Measurements from ENCODE around the gene JUND.

JUND gene

DNA sequence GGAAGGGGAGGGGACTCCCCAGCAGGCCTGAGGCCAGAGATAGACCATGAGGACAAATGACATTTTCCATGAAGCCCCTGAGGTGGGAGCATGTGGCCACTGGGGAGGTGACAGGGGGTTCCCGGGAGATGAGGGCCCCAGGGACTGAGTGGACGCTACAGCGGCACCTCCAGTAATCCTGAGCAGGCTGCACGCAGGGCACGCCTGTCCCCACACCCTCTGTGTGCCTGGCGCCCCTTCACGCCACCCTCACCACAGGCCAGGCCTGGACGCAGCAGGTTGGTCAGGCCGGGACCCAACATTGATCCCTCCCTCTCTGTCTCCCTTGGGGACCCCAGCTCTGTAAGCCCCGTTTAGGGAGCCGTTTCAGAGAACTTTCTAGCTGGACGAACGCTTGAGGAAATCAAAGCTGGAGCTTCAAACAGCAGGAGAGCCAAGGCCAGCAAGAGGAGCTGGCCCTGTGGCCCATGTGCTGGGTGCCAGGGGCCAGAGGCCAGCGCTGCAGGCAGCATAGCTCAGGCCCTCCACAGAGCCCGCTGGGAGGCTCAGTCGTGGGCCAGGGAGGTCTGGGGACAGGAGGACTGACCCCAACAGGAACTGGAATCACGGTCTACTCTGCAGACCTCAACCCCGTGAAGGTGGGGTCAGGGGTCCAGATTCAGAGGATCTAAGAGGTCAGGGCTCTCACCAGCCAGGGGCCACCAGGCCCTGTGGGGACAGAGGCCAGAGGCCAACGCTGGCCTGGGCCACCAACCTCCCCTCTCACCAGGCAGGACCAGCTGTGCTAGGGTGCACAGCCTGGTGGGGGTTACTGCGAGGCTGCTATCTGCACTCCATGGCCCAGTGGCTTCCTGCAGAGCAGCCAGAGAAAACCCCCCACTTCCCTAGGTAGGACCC, 26.9 kb upstream of the JUND start:
- no peak for DNase-seq

DNA sequence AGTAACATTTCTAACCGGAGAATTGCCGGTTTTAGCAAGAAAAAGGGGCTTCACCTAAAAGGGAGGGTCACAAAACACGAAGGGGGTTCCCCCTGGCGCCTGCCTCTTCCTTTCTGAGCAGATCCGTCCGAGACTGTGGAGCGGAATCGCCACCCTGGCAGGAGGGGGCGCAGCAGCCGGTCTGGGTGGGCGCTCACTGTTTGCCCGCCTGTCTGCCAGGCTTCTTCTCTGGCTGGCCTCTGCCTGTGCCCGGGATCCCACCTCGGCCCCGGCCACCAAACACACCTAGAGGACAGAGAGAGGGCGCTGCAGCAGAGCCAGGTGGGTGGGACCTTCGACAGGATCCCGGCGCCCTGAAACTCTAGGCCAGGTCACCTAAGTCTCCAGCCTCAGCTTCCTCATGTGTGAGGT, 25.9 kb upstream of the JUND start:
- no peak for DNase-seq

DNA sequence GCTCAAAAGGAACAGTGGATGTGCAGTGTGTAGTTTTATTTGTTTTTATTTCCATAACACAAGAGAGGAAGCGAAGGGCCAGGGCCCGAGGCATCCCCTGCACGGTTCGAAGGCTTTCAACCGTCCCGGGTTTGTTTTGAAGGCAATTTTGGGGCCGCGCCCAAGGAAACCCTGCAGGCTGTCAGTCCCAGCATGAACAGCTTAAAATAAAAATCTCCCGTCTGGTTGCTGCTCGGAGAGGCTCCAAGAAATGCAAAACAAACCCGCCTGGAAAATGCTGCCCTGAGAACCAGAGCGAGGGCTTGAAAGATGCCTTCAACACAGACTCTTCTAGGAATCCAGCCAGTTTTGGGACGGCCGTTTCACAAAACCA, 25.5 kb upstream of the JUND start:
- no peak for DNase-seq

- DNase-seq: no peak
Measured at GRCh38 chr19:18306209-18306887, 24.9 kb upstream of the JUND start.

DNA sequence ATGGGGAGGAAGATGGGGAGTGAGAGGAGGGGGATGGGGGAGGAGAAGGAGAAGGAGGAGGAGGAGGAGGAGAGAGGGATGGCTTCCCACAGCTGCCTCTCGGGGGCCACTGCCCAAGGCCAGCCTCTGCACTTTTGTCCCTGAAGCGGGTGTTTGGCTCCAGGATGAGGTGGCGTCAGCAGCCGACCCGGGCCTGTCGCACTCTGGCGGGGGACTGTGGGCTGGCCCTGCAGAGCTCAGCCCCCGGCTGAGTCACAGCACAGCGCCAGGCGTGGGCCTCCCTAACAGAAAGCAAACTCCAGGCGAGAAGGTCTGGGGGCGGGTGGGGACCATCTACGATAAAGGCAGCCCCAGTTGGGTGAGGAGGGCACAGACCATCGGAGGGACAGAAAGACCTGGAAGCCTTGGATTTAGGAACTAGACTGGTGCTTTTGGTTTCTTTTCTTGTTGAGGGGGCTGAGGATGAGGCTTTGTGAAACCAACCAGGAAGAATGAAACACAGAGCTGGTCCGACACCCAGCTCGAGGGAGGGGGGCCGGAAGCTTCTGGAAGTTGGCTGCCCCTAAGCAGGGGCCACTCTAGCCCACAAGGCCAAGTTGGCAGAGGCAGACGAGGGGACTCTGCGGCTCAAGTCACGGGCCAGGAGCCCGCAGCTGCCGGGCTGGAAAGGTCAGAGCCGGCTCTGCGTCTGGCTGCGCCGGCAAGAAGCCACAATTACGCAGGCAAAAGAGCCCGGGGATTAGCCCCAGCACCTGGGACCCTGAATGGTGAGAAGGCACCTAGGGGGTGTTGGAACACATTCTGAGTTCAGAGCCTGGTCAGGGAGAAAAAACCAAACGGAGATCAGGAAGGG, 23.3 kb upstream of the JUND start:
- DNase-seq: peak; percentile 79

DNA sequence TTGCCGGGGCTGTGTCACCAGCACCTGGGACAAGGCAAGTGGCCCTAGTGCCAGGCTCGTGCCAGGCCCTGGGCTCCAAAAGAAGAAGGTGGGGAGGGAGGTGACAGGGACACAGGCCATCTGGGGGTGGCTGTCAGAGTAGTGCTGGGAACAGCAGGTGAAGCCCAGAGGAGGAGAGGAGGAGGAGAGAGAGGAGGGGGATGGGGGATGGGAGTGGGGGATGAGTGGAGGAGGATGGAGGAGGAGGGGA, 22.7 kb upstream of the JUND start:
- DNase-seq: no peak

GRCh38 chr19:18301718-18302111, 20.3 kb upstream of the JUND start:
- DNase-seq: peak; percentile 9

DNA sequence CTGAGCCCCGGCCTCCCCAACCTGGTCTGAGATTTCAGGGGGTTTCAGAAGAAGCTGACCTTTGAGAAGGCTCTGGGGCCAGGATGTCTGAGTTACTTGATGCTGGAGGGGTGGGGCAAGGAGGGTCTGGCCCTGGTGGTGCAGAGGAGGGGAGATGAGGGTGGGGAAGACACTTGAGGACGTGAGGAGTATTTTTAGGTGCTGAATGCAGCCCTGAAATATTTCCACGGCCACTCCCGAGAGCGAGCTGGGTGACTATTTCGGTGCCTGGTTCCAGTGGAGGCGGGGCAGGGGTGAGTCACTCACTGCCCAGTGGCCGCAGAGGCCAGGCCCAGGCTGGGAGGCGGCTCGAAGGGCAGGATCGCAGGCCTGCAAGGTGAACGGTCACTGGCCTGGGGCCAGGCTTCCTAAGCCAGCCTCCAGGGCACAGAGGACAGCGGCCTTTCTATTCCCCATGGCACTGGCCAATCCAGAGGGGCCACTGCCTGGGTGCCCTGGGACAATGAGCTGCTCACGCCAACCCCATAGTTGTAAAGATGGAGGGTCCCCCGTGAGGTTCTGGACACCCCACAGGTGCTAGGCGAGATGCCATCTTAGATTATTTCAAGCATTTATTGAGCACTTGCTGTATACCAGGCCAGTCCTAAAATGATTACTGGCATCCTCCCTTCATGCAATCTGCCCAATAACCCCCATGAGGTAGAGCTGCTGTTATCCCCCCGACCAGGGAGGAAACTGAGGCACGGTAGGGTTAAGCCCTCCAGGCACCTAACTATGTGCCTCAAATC, 19.7 kb upstream of the JUND start:
- DNase-seq: peak; percentile 6

DNA sequence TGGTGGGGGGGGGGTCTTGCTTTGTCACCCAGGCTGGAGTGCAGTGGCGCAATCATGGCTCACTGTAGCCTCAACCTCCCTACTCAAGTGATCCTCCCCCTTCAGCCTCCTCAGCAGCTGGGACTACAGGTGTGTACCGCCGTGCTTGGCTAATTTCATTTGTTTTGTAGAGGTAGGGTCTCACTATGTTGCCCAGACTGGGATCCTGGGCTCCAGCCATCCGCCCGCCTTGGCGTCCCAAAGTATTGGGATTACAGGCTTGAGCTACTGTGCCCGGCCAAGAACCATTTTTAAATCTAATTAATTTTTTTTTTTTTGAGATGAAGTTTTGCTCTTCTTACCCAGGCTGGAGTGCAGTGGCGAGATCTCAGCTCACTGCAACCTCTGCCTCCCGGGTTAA, 18.2 kb upstream of the JUND start:
- no peak for DNase-seq

DNA sequence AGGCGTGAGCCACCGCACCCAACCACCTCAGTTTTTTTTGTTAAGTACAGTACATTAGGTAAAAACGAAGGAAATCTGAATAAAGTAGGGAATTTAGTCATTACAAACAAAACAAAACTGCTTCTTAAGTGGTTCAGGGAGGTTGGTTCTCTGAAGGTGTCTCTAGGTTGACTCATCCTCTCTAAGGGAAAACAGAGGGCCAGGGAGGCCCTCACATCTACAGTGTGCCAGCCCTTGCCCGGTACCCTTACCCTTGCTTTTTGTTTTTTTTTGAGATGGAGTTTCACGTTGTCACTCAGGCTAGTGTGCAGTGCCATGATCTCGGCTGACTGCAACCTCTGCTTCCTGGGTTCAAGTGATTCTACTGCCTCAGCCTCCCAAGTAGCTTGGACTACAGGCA, 17.2 kb upstream of the JUND start:
- no peak for DNase-seq

GRCh38 chr19:18297308-18297707, 15.9 kb upstream of the JUND start:
- no peak for DNase-seq

GRCh38 chr19:18295034-18295451, 13.6 kb upstream of the JUND start:
- DNase-seq: no peak

DNA sequence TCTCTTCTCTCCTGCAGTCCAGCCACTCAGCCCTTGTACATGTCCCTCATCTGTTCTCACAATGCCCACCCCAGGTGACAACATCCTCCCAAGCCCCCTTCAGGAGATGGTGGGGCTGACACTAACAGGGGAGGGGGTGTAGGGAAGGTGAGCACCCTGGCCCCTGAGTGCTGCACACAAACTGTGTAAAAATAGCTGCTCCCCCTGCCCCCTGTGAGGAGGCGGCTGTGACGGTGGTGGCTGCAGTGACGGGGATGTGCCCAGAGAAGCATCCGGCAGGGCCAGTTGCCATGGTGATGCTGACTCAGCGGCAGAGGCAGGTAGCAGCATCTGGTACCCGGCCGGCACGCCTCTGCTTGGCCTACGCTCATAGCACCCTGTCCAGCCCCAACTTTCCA, 13.0 kb upstream of the JUND start:
- DNase-seq: no peak

GRCh38 chr19:18293642-18294466, 12.4 kb upstream of the JUND start:
- no peak for DNase-seq

DNA sequence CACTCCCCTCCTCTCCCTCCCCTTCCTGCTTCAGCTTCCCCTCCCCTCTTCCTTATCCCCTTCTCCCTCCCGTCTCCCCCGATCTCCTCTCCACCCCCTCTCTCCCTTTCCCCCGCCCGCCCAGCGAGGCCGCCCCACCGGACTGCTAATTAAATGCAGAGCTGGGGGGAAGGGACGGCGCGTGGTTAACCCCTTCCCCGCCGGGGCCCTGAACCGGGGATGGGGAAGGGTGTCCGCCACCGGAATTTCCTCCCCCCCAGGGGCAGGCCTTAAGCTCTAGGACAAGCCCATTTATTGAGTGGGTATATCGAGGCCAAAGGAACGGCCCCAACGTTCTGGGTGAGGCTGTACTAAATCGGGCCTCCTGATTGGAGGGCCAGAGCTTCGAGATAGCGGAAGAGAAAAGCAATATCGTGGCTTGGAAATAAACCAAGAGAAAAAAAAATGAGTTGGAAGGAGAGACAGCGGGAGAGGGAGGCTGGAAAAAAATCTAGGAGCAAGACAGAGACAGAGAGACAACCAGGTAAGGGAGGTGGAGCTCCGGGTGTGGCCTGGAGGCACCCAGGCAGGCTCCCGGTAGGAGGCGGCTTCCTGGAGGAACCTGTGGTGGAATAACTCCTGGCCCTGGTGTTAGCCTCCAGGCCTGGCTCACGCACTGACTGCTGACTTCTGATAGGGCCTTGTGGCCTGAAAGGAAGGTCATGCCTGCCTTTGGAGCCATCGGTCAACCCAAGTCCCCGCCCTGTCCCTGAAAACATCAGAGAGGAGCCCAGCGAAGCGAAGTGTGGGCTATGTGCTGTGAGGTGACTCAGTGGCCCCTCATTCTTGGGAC, 11.6 kb upstream of the JUND start:
- peak; percentile 92 for DNase-seq

GRCh38 chr19:18292462-18292809, 11.0 kb upstream of the JUND start:
- DNase-seq: no peak

- peak; percentile 74 for DNase-seq
Measured at GRCh38 chr19:18291590-18292461, 10.4 kb upstream of the JUND start.

GRCh38 chr19:18291019-18291524, 9.7 kb upstream of the JUND start:
- peak; percentile 44 for DNase-seq

GRCh38 chr19:18290302-18291018, 9.0 kb upstream of the JUND start:
- DNase-seq: peak; percentile 87
